Measurements from ENCODE around the gene ASPHD2. TPM values are rescaled to one million over a fixed set of nuclear protein-coding genes. Genes with fewer than 3 reads are reported as not detected.

The ASPHD2 gene
- total and polyA plus RNA-seq, 7 experiments from 2014 or later = 1.5 to 18.1 (median 2.7) TPM

GRCh38 chr22:26494506-26494905, 65.4 kb downstream of the ASPHD2 start:
- no peak overlapping the region for H3K4me3 Mint-ChIP-seq
- no peaks in the 10 kb centered on the region for H3K4me1 ChIP-seq (ENCODE audit: control insufficient read depth in 2 of 2, insufficient read depth in 2 of 2, low read length in 2 of 2)
- no peaks in the 10 kb centered on the region for H3K27me3 Mint-ChIP-seq
- peaks cover 14 to 51% (median 27%) of the 10 kb centered on the region in 5 donors for H3K36me3 Mint-ChIP-seq
- H3K4me1 Mint-ChIP-seq = peaks cover 0 to 15% (median 0%) of the 10 kb centered on the region in 7 donors
- H3K9me3 ChIP-seq (ENCODE audit: control insufficient read depth in 2 of 3, low read length in 3 of 3) = no peaks in the 10 kb centered on the region
- H3K36me3 ChIP-seq (ENCODE audit: control insufficient read depth in 2 of 3, insufficient read depth in 3 of 3, low read length in 3 of 3) = peaks cover 16 to 93% (median 56%) of the 10 kb centered on the region in 3 experiments
- no peak overlapping the region for H3K4me3 ChIP-seq (ENCODE audit: low read length)
- H3K27ac ChIP-seq (ENCODE audit: low read depth, low read length) = no peak overlapping the region
- CTCF ChIA-PET = interaction anchor here (1.3 kb wide), 1 partner anchor 8 kb away, joined by 3 read pairs; no protein-coding TSS in a partner anchor
- H3K27me3 ChIP-seq (ENCODE audit: control insufficient read depth in 2 of 2, insufficient read depth in 2 of 2, low read length in 2 of 2) = no peaks in the 10 kb centered on the region
- H3K27ac Mint-ChIP-seq = peak overlapping the region in 2 of 9 donors; percentile 6 to 32
- H3K9me3 Mint-ChIP-seq = no peaks in the 10 kb centered on the region
- intact Hi-C loops (cut with micrococcal nuclease) = no loop called here
- POLR2A ChIA-PET = interaction anchor here (1.6 kb wide), 1 partner anchor 11 kb away, joined by 8 read pairs; the partner anchor contains the start of genes HPS4 and SRRD
- no peak for DNase-seq
- no peak for ATAC-seq

Other genes starting within 250 kb of the ASPHD2 start
- gene HPS4, start 54.5 kb downstream of the ASPHD2 start, total RNA-seq = 10 to 100 TPM; 45.5 to 64.3 (median 59.1) TPM
- gene HPS4, start 54.5 kb downstream of the ASPHD2 start, polyA plus RNA-seq = 10 to 100 TPM; 21.5 to 23.9 TPM
- gene SRRD, start 54.6 kb downstream of the ASPHD2 start, total RNA-seq = 10 to 100 TPM; 18.9 to 22.8 (median 20.1) TPM
- gene SRRD, start 54.6 kb downstream of the ASPHD2 start, polyA plus RNA-seq = 10 to 100 TPM; 23.4 to 29.0 TPM
- gene TFIP11, start 83.2 kb downstream of the ASPHD2 start, total RNA-seq = 100 to 1,000 TPM in 1 of 5 experiments, 10 to 100 TPM in 4; 63.6 to 107 (median 72.9) TPM
- 10 to 100 TPM; 25.8 to 45.8 TPM for gene TFIP11, start 83.2 kb downstream of the ASPHD2 start, polyA plus RNA-seq
- gene TPST2, start 160.9 kb downstream of the ASPHD2 start, total RNA-seq = 10 to 100 TPM; 16.7 to 44.8 (median 20.6) TPM
- 10 to 100 TPM; 14.4 to 30.5 TPM for gene TPST2, start 160.9 kb downstream of the ASPHD2 start, polyA plus RNA-seq
- gene CRYBB1, start 188.8 kb downstream of the ASPHD2 start, total RNA-seq = not detected
- gene CRYBB1, start 188.8 kb downstream of the ASPHD2 start, polyA plus RNA-seq = not detected
- gene CRYBA4, start 192.7 kb downstream of the ASPHD2 start, total RNA-seq = not detected
- gene CRYBA4, start 192.7 kb downstream of the ASPHD2 start, polyA plus RNA-seq = not detected
- gene MIAT, start 228.3 kb downstream of the ASPHD2 start, total RNA-seq = 100 to 1,000 TPM in 1 of 5 experiments, 10 to 100 TPM in 4; 10.5 to 156 (median 48.7) TPM
- gene MIAT, start 228.3 kb downstream of the ASPHD2 start, polyA plus RNA-seq = under 1 TPM; 0.05 to 0.13 TPM

Measured in naive thymus-derived CD4-positive, alpha-beta T cell (primary cell).